Stimulated activated naive CD8-positive, alpha-beta T cell treated with anti-CD3 and anti-CD28 coated beads, Interleukin-15, Interleukin-2, amounts not matched to agents 100 ng/mL and 50 ng/mL, for 24 hours (primary cell): ENCODE measurements around the gene SOSTDC1.

Source experiments
- H3K27ac Mint-ChIP-seq: one replicate; pipeline ENCODE4 v1.8.0; 2021; ENCODE audit warnings: mild to moderate bottlenecking, mixed read lengths
- H3K27me3 Mint-ChIP-seq: one replicate; pipeline ENCODE4 v1.8.0; 2021; ENCODE audit warnings: mixed read lengths
- H3K36me3 Mint-ChIP-seq: one replicate; pipeline ENCODE4 v1.8.0; 2021; ENCODE audit warnings: low read depth, mixed read lengths
- H3K4me1 Mint-ChIP-seq: one replicate; pipeline ENCODE4 v1.8.0; 2021; ENCODE audit warnings: low read depth, mixed read lengths
- H3K4me3 Mint-ChIP-seq: one replicate; pipeline ENCODE4 v1.8.0; 2021; ENCODE audit warnings: mild to moderate bottlenecking, mixed read lengths
- H3K9me3 Mint-ChIP-seq: one replicate; pipeline ENCODE4 v1.8.0; 2021; ENCODE audit warnings: mixed read lengths

Gene SOSTDC1

GRCh38 chr7:16417906-16418305, 47.6 kb downstream of the SOSTDC1 start:
- Mint-ChIP-seq H3K27me3 (peaks cover 18% of the 10 kb centered on the region), H3K27ac (no peak overlapping the region), H3K4me1 (peaks cover 20% of the 10 kb centered on the region), H3K36me3 (peaks cover 5% of the 10 kb centered on the region), H3K4me3 (no peak overlapping the region), H3K9me3 (no peaks in the 10 kb centered on the region)

GRCh38 chr7:16416289-16417282, 49.0 kb downstream of the SOSTDC1 start:
- Mint-ChIP-seq H3K27me3 (peaks cover 12% of the 10 kb centered on the region), H3K27ac (no peak overlapping the region), H3K4me3 (no peak overlapping the region), H3K9me3 (no peaks in the 10 kb centered on the region), H3K36me3 (peaks cover 5% of the 10 kb centered on the region), H3K4me1 (peaks cover 20% of the 10 kb centered on the region)

- Mint-ChIP-seq H3K27me3 (no peaks in the 10 kb centered on the region), H3K27ac (no peak overlapping the region), H3K4me3 (no peak overlapping the region), H3K4me1 (peaks cover 3% of the 10 kb centered on the region), H3K36me3 (no peaks in the 10 kb centered on the region), H3K9me3 (no peaks in the 10 kb centered on the region)
Observed at GRCh38 chr7:16412274-16413254, 53.0 kb downstream of the SOSTDC1 start.
